Measurements from ENCODE around the gene POU2F3. TPM values are rescaled to one million over a fixed set of nuclear protein-coding genes. Genes with fewer than 3 reads are reported as not detected.

POU2F3 gene
- total RNA-seq, 1 donor from 2014 or later: not detected

GRCh38 chr11:120244476-120245365, 4.8 kb downstream of the POU2F3 start:
- no peak overlapping the region for H3K4me3 Mint-ChIP-seq

GRCh38 chr11:120245434-120245833, 5.5 kb downstream of the POU2F3 start:
- H3K9me3 Mint-ChIP-seq: no peaks in the 10 kb centered on the region
- DNase-seq (ENCODE audit: low spot score): no peak
- Histone ChIP-seq H3K27ac (no peak overlapping the region), H3K4me3 (no peak overlapping the region), H3K79me2 (ENCODE audit: low read depth) (no peaks in the 10 kb centered on the region), H2AFZ (replicated peaks) (peak overlapping the region; percentile 6), H3K36me3 (no peaks in the 10 kb centered on the region), H4K20me1 (ENCODE audit: low read depth) (no peaks in the 10 kb centered on the region), H3K9ac (no peak overlapping the region), H3K4me1 (peaks cover 44% of the 10 kb centered on the region), H3K9me3 (ENCODE audit: low read depth) (no peaks in the 10 kb centered on the region), H3K4me2 (no peak overlapping the region), H3K27me3 (peaks cover 13% of the 10 kb centered on the region), H3F3A (ENCODE audit: low read depth) (peaks cover 34% of the 10 kb centered on the region)
- no peaks in the 10 kb centered on the region for H3K36me3 Mint-ChIP-seq
- peaks cover 22% of the 10 kb centered on the region for H3K4me1 Mint-ChIP-seq
- H3K27ac Mint-ChIP-seq: no peak overlapping the region
- no peak overlapping the region for H3K4me3 Mint-ChIP-seq
- peaks cover 30% of the 10 kb centered on the region for H3K27me3 Mint-ChIP-seq (ENCODE audit: insufficient read depth, low read depth)
- no peak for TF ChIP-seq EZH2phosphoT487 (IDR thresholded peaks at IDR 0.05)
- TF ChIP-seq, protein P1, sequence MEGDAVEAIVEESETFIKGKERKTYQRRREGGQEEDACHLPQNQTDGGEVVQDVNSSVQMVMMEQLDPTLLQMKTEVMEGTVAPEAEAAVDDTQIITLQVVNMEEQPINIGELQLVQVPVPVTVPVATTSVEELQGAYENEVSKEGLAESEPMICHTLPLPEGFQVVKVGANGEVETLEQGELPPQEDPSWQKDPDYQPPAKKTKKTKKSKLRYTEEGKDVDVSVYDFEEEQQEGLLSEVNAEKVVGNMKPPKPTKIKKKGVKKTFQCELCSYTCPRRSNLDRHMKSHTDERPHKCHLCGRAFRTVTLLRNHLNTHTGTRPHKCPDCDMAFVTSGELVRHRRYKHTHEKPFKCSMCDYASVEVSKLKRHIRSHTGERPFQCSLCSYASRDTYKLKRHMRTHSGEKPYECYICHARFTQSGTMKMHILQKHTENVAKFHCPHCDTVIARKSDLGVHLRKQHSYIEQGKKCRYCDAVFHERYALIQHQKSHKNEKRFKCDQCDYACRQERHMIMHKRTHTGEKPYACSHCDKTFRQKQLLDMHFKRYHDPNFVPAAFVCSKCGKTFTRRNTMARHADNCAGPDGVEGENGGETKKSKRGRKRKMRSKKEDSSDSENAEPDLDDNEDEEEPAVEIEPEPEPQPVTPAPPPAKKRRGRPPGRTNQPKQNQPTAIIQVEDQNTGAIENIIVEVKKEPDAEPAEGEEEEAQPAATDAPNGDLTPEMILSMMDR (IDR thresholded peaks at IDR 0.05): no peak
- TF ChIP-seq EZH2 (IDR thresholded peaks at IDR 0.05): no peak

More at GRCh38 chr11:120244476-120245365, 4.8 kb downstream of the POU2F3 start:
- H3K27me3 ChIP-seq: peaks cover 20% of the 10 kb centered on the region
- no peak overlapping the region for H3K4me3 ChIP-seq
- no peak overlapping the region for H3K9ac ChIP-seq
- no peak overlapping the region for H3K4me2 ChIP-seq
- DNase-seq (ENCODE audit: low spot score): no peak
- TF ChIP-seq, protein P1 (IDR thresholded peaks at IDR 0.05): no peak
- TF ChIP-seq EZH2phosphoT487 (IDR thresholded peaks at IDR 0.05): no peak
- TF ChIP-seq EZH2 (IDR thresholded peaks at IDR 0.05): no peak
- H3K4me1 Mint-ChIP-seq: peaks cover 24% of the 10 kb centered on the region
- H3K27ac Mint-ChIP-seq: peak overlapping the region; percentile 37
- no peaks in the 10 kb centered on the region for H4K20me1 ChIP-seq (ENCODE audit: low read depth)
- peaks cover 30% of the 10 kb centered on the region for H3K27me3 Mint-ChIP-seq (ENCODE audit: insufficient read depth, low read depth)
- no peak overlapping the region for H3K27ac ChIP-seq
- H3K79me2 ChIP-seq (ENCODE audit: low read depth): no peaks in the 10 kb centered on the region
- no peaks in the 10 kb centered on the region for H3K9me3 Mint-ChIP-seq
- H2AFZ ChIP-seq (replicated peaks): no peak overlapping the region
- peaks cover 31% of the 10 kb centered on the region for H3F3A ChIP-seq (ENCODE audit: low read depth)
- no peaks in the 10 kb centered on the region for H3K9me3 ChIP-seq (ENCODE audit: low read depth)
- no peaks in the 10 kb centered on the region for H3K36me3 ChIP-seq
- H3K4me1 ChIP-seq: peaks cover 47% of the 10 kb centered on the region
- no peaks in the 10 kb centered on the region for H3K36me3 Mint-ChIP-seq

- H3K4me3 Mint-ChIP-seq: peak overlapping the region; percentile 22
- TF ChIP-seq EZH2 (IDR thresholded peaks at IDR 0.05) (no peak), EZH2phosphoT487 (IDR thresholded peaks at IDR 0.05) (no peak)
- TF ChIP-seq, protein P1 (IDR thresholded peaks at IDR 0.05): no peak
- Histone ChIP-seq H3K27ac (no peak overlapping the region), H3F3A (ENCODE audit: low read depth) (peaks cover 34% of the 10 kb centered on the region), H3K79me2 (ENCODE audit: low read depth) (no peaks in the 10 kb centered on the region), H3K9ac (no peak overlapping the region), H3K4me3 (no peak overlapping the region), H3K9me3 (ENCODE audit: low read depth) (no peaks in the 10 kb centered on the region), H3K4me2 (peak overlapping the region; percentile 11), H3K27me3 (no peaks in the 10 kb centered on the region), H2AFZ (replicated peaks) (no peak overlapping the region), H4K20me1 (ENCODE audit: low read depth) (no peaks in the 10 kb centered on the region), H3K36me3 (no peaks in the 10 kb centered on the region), H3K4me1 (peaks cover 43% of the 10 kb centered on the region)
- H3K9me3 Mint-ChIP-seq: no peaks in the 10 kb centered on the region
- no peak for DNase-seq (ENCODE audit: low spot score)
- peak overlapping the region; percentile 34 for H3K27ac Mint-ChIP-seq
- H3K36me3 Mint-ChIP-seq: no peaks in the 10 kb centered on the region
- H3K4me1 Mint-ChIP-seq: peaks cover 19% of the 10 kb centered on the region
- H3K27me3 Mint-ChIP-seq (ENCODE audit: insufficient read depth, low read depth): peaks cover 15% of the 10 kb centered on the region
These were observed 8.8 kb downstream of the POU2F3 start for GRCh38 chr11:120248551-120249278.
